Adrenal gland (tissue), 12 donors: ENCODE results near the gene CAGE1. TPM values are rescaled to one million over a fixed set of nuclear protein-coding genes. Genes with fewer than 3 reads are reported as not detected.

Experiments used
- DNase-seq, 7 donors: peaks; one replicate each; pipeline ENCODE4 v3.0.0-alpha.2; 2019 to 2020
- H3K27ac ChIP-seq, 5 donors: fragments of 200-600 bp; sonication (generic) in 4 of 5; 1 replicate in 3 of 5; 2 replicates in 2 of 5; pipeline versions ENCODE4 v1.5.1 to v1.8.0; 2016 to 2020; ENCODE audit warnings: mild to moderate bottlenecking in 1 of 5
- H3K27me3 ChIP-seq: fragments of 200-600 bp; 2 replicates; pipeline ENCODE4 v1.8.0; 2021
- H3K36me3 ChIP-seq, 2 donors: fragments of 200-600 bp; replicated peaks in 1 of 2; 1 replicate in 1 of 2; 2 replicates in 1 of 2; pipeline versions ENCODE4 v1.5.1 to v1.8.0; 2018 to 2022
- H3K4me1 ChIP-seq, 2 donors: fragments of 200-600 bp; replicated peaks in 1 of 2; 1 replicate in 1 of 2; 2 replicates in 1 of 2; pipeline versions ENCODE4 v1.5.1 to v1.8.0; 2018 to 2021
- H3K4me3 ChIP-seq, 4 donors: fragments of 200-600 bp; sonication (generic) in 3 of 4; one replicate each; pipeline ENCODE4 v1.5.1; 2016 to 2018
- H3K9me3 ChIP-seq, 3 donors: fragments of 200-600 bp; sonication (generic) in 1 of 3; replicated peaks in 1 of 3; 1 replicate in 2 of 3; 2 replicates in 1 of 3; pipeline versions ENCODE4 v1.5.1 to v1.8.0; 2016 to 2021
- CTCF ChIP-seq, 6 experiments: fragments of 450-650 bp in 4 of 6; fragments of 200-600 bp in 2 of 6; sonication (generic) in 1 of 6; IDR thresholded peaks; 1 replicate in 5 of 6; 2 replicates in 1 of 6; pipeline versions ENCODE4 v1.5.1 to v1.8.0; 2016 to 2021; ENCODE audit warnings: antibody characterized with exemption in 6 of 6, mild to moderate bottlenecking in 2 of 6, moderate library complexity in 1 of 6
- POLR2A ChIP-seq, 2 donors: fragments of 450-650 bp; IDR thresholded peaks; one replicate each; pipeline ENCODE4 v1.6.1; 2017; ENCODE audit warnings: antibody characterized with exemption in 2 of 2, mild to moderate bottlenecking in 2 of 2, moderate library complexity in 1 of 2
- WGBS, 4 donors: extraction: QIAGEN DNeasy Blood & Tissue Kit in 2 of 4; methylation state at CpG; one replicate each; pipeline versions ENCODE4 v1.1.5 to v1.1.7; 2013 to 2017; 5-methylcytosine and 5-hydroxymethylcytosine counted together
- intact Hi-C, 2 donors: fragments of 100-400 bp; cut with DNase I; formaldehyde crosslinking; loops; one replicate each; pipeline versions ENCODE4 v1.14.1 to v1.15.0; 2022 to 2023
- polyA plus RNA-seq, 3 donors: library from polyadenylated mRNA; stranded (reverse); fragments of 200-250 nt in 2 of 3; fragments of 350-450 nt in 1 of 3; fragmentation: Illumina TruSeq in 1 of 3; extraction: RNeasy Lipid Tissue Mini Kit (QIAGEN cat#74804) in 1 of 3; gene quantifications; one replicate each; pipeline ENCODE4 v1.2.3, GENCODE V29; 2013 to 2014
- total RNA-seq, 9 donors: library from RNA; depleted of rRNA in 4 of 9; stranded (reverse); fragments of >200 nt in 4 of 9; fragments of 120-200 nt in 1 of 9; fragmentation: NEBNext Ultra II Directional in 1 of 9; extraction: Animal tissue kit (Norgen Biotek cat#: 25700) in 1 of 9; gene quantifications; one replicate each; pipeline versions ENCODE4 v1.1.0 to v1.2.4, GENCODE V29; 2013 to 2023
- donor health status: healthy with polysubstance abuse.
- donor health status: Bipolar disorder and iron deficiency.
- donor health status: DM: yes; HTN: yes; CAD: no.
- donor health status: DM: no; HTN: no; CAD: no.
- donor health status: DM: no; HTN: no; CAD: no.
- donor health status: DM: yes; HTN: yes; CAD: no.

CAGE1 gene
- total and polyA plus RNA-seq, 12 donors = 0.06 to 0.25 (median 0.16) TPM; not detected in 8

GRCh38 chr6:7338031-7338430 lies 51.5 kb downstream of the CAGE1 start:
- H3K9me3 ChIP-seq = no peaks in the 10 kb centered on the region
- H3K36me3 ChIP-seq = no peaks in the 10 kb centered on the region
- no peak for TF ChIP-seq CTCF (IDR thresholded peaks at IDR 0.05)
- TF ChIP-seq POLR2A (IDR thresholded peaks at IDR 0.05) = no peak
- H3K27ac ChIP-seq = no peak overlapping the region
- H3K4me3 ChIP-seq = no peak overlapping the region
- 58 to 93% (median 79%) methylated on average over 2 of the region's 2 CpGs for WGBS, 4 donors
- H3K4me1 ChIP-seq = no peaks in the 10 kb centered on the region
- intact Hi-C loops = no loop called here
- peaks cover 9% of the 10 kb centered on the region for H3K27me3 ChIP-seq
- DNase-seq = no peak

- WGBS, 4 donors = 78 to 93% (median 83%) methylated on average over 3 of the region's 3 CpGs
- no peak for DNase-seq
- Histone ChIP-seq H3K4me1 (no peaks in the 10 kb centered on the region), H3K27me3 (peaks cover 9% of the 10 kb centered on the region), H3K36me3 (no peaks in the 10 kb centered on the region), H3K9me3 (no peaks in the 10 kb centered on the region), H3K4me3 (no peak overlapping the region), H3K27ac (no peak overlapping the region)
- TF ChIP-seq CTCF (IDR thresholded peaks at IDR 0.05) = no peak
- no peak for TF ChIP-seq POLR2A (IDR thresholded peaks at IDR 0.05)
- intact Hi-C loops = no loop called here
Measured at GRCh38 chr6:7335519-7335918, 54.0 kb downstream of the CAGE1 start.

GRCh38 chr6:7334685-7335084 lies 54.9 kb downstream of the CAGE1 start:
- WGBS, 4 donors = 78 to 87% (median 86%) methylated on average over 2 to 3 of the region's 3 CpGs
- Histone ChIP-seq H3K36me3 (no peaks in the 10 kb centered on the region), H3K27ac (no peak overlapping the region), H3K4me3 (no peak overlapping the region), H3K9me3 (no peaks in the 10 kb centered on the region), H3K27me3 (peaks cover 2% of the 10 kb centered on the region), H3K4me1 (no peaks in the 10 kb centered on the region)
- intact Hi-C loops = no loop called here
- TF ChIP-seq CTCF (IDR thresholded peaks at IDR 0.05) = no peak
- no peak for DNase-seq

- no peak overlapping the region for H3K27ac ChIP-seq
- no peaks in the 10 kb centered on the region for H3K36me3 ChIP-seq
- no peak for DNase-seq
- no peak for TF ChIP-seq POLR2A (IDR thresholded peaks at IDR 0.05)
- TF ChIP-seq CTCF (IDR thresholded peaks at IDR 0.05) = no peak
- no peaks in the 10 kb centered on the region for H3K27me3 ChIP-seq
- WGBS, 4 donors = 79 to 88% (median 84%) methylated on average over 8 of the region's 8 CpGs
- no peaks in the 10 kb centered on the region for H3K4me1 ChIP-seq
- intact Hi-C loops = no loop called here
- no peaks in the 10 kb centered on the region for H3K9me3 ChIP-seq
- no peak overlapping the region for H3K4me3 ChIP-seq
Measured at GRCh38 chr6:7332090-7332745, 57.3 kb downstream of the CAGE1 start.
